GM12878 (cell line): ENCODE results near the gene CD300LG. TPM values are rescaled to one million over a fixed set of nuclear protein-coding genes. Genes with fewer than 3 reads are reported as not detected.

ENCODE experiments used
- ATAC-seq: fragments of 200-7000 bp; cut with Tn5 transposase; 3 replicates; pipeline ENCODE4 v1.9.1; 2020; ENCODE audit warnings: mild to moderate bottlenecking, moderate library complexity
- BruUV-seq: library from RNA; stranded (reverse); fragments of 400-500 nt; replicated peaks from 2 replicates; lab custom pipeline; 2021; lab: Mats Ljungman, UMichigan
- CTCF ChIA-PET: fragments of 300-600 bp; sonication (Branson Sonifier 250); formaldehyde crosslinking; extraction: SDS; loops from one replicate; lab custom pipeline; 2021; ENCODE audit warnings: inconsistent platforms; lab: Yijun Ruan, JAX
- POLR2A ChIA-PET: fragments of 350-600 bp; formaldehyde crosslinking; extraction: SDS; loops from one replicate; lab custom pipeline; 2021; ENCODE audit warnings: inconsistent platforms; lab: Charles Lee
- RAD21 ChIA-PET: fragments of 300-600 bp; sonication (Branson Sonifier 250); formaldehyde crosslinking; loops from one replicate; lab custom pipeline; 2023; ENCODE audit warnings: antibody characterized with exemption; ENCODE audit not compliant: unreplicated experiment; lab: Charles Lee
- SMC1A ChIA-PET: fragments of 300-600 bp; sonication (Branson Sonifier 250); formaldehyde crosslinking; loops from one replicate; lab custom pipeline; 2023; ENCODE audit not compliant: unreplicated experiment, uncharacterized antibody; lab: Charles Lee
- DNase-seq: peaks from one replicate; pipeline ENCODE4 v3.0.0-alpha.2; 2011; ENCODE audit warnings: low read depth, low spot score
- FAIRE-seq: peaks from 3 replicates; lab custom pipeline; 2011; peaks lifted over from hg19 to GRCh38; lab: Jason Lieb, UNC
- H2AFZ ChIP-seq: 2 replicates; pipeline ENCODE4 v1.6.0; 2011; ENCODE audit warnings: low read depth, low read length, control low read depth; ENCODE audit not compliant: control insufficient read depth
- H3K27ac ChIP-seq: 2 replicates; pipeline ENCODE4 v1.5.1; 2011; ENCODE audit warnings: control low read depth; ENCODE audit not compliant: control insufficient read depth, insufficient read depth
- H3K27me3 ChIP-seq, 2 experiments: replicated peaks in 1 of 2; 2 replicates each; pipeline versions ENCODE4 v1.6.0 to v1.6.1; 2011; ENCODE audit warnings: low read length in 1 of 2; ENCODE audit not compliant: control insufficient read depth in 2 of 2, insufficient read depth in 2 of 2
- H3K36me3 ChIP-seq, 2 experiments: 2 replicates each; pipeline ENCODE4 v1.5.1; 2011; ENCODE audit warnings: low read length in 1 of 2; ENCODE audit not compliant: control insufficient read depth in 2 of 2, insufficient read depth in 2 of 2
- H3K4me1 ChIP-seq: 2 replicates; pipeline ENCODE4 v1.6.1; 2011; ENCODE audit warnings: mild to moderate bottlenecking, low read length, moderate library complexity, mixed read lengths; ENCODE audit not compliant: control insufficient read depth, insufficient read depth
- H3K4me2 ChIP-seq: 2 replicates; pipeline ENCODE4 v1.6.0; 2011; ENCODE audit warnings: control low read depth; ENCODE audit not compliant: control insufficient read depth, insufficient read depth
- H3K4me3 ChIP-seq: fragments of 200-600 bp; sonication (generic); 2 replicates; pipeline ENCODE4 v1.5.1; 2016
- H3K79me2 ChIP-seq: 2 replicates; pipeline ENCODE4 v1.6.0; 2011; ENCODE audit warnings: low read length; ENCODE audit not compliant: control insufficient read depth, insufficient read depth
- H3K9ac ChIP-seq: 2 replicates; pipeline ENCODE4 v1.8.0; 2011; ENCODE audit warnings: low read length, control low read depth, mixed read lengths; ENCODE audit not compliant: control insufficient read depth, insufficient read depth
- H3K9me3 ChIP-seq: replicated peaks from 3 replicates; pipeline ENCODE4 v1.5.1; 2011; ENCODE audit warnings: mild to moderate bottlenecking, low read length; ENCODE audit not compliant: control insufficient read depth, insufficient read depth
- H4K20me1 ChIP-seq: 2 replicates; pipeline ENCODE4 v1.6.0; 2011; ENCODE audit not compliant: control insufficient read depth, insufficient read depth
- BCL11A ChIP-seq: IDR thresholded peaks from 2 replicates; pipeline ENCODE4 v1.6.1; 2011; ENCODE audit warnings: low read depth, low read length
- HSF1 ChIP-seq: fragments of 150-350 bp; IDR thresholded peaks from 2 replicates; pipeline ENCODE4 v1.6.1; 2014; ENCODE audit warnings: mild to moderate bottlenecking, low read depth, low read length
- NFYA ChIP-seq: IDR thresholded peaks from 2 replicates; pipeline ENCODE4 v1.6.1; 2011; ENCODE audit warnings: low read depth, mild to moderate bottlenecking, low read length, improper control_type of control experiment, borderline replicate concordance
- PML ChIP-seq: IDR thresholded peaks from 2 replicates; pipeline ENCODE4 v1.6.1; 2012; ENCODE audit warnings: low read length, inconsistent platforms
- POLR2A ChIP-seq: IDR thresholded peaks from 2 replicates; pipeline ENCODE4 v1.6.1; 2011; ENCODE audit warnings: low read depth, mild to moderate bottlenecking, low read length
- SKIL ChIP-seq: fragments of 450-650 bp; IDR thresholded peaks from 2 replicates; pipeline ENCODE4 v1.6.1; 2017; ENCODE audit warnings: mild to moderate bottlenecking, low read depth, inconsistent platforms; ENCODE audit not compliant: poor library complexity, severe bottlenecking
- SUZ12 ChIP-seq: fragments of 200-600 bp; sonication (generic); IDR thresholded peaks from one replicate; pipeline ENCODE4 v1.6.1; 2018; ENCODE audit warnings: antibody characterized with exemption, mild to moderate bottlenecking; ENCODE audit not compliant: unreplicated experiment
- TARDBP ChIP-seq: IDR thresholded peaks from 2 replicates; pipeline ENCODE4 v1.6.1; 2016; ENCODE audit warnings: borderline replicate concordance
- WGBS: methylation state at CpG from one replicate; pipeline ENCODE4 v1.1.6; 2016; ENCODE audit warnings: low lambda C conversion rate; ENCODE audit not compliant: insufficient replicate concordance, insufficient coverage; ENCODE audit errors: missing lambda C conversion rate; 5-methylcytosine and 5-hydroxymethylcytosine counted together
- in situ Hi-C: fragments of 300-500 bp; cut with MboI; formaldehyde crosslinking; loops from 9 replicates; pipeline ENCODE4 v1.14.3; 2018; ENCODE audit warnings: mixed read lengths
- intact Hi-C: fragments of 100-400 bp; cut with micrococcal nuclease; formaldehyde crosslinking; loops from one replicate; pipeline ENCODE4 v1.14.2; 2022; ENCODE audit not compliant: unreplicated experiment
- polyA plus RNA-seq, 11 experiments: library from polyadenylated mRNA; depleted of rRNA in 4 of 11; unstranded in 6 of 11; stranded (reverse) in 5 of 11; fragments of >200 nt; fragmentation: Nextera tagmentation in 4 of 11; fragmentation: Illumina TruSeq in 1 of 11; extraction: Ambion mirVana in 4 of 11; extraction: Trizol in 1 of 11; gene quantifications; 1 replicate in 1 of 11; 2 replicates in 10 of 11; pipeline versions ENCODE4 v1.2.1 to v1.2.3, GENCODE V29; 2011 to 2016; ENCODE audit warnings: inconsistent platforms in 2 of 11, missing spikeins in 2 of 11, low read depth in 1 of 11
- total RNA-seq, 4 experiments: library from RNA; depleted of rRNA in 3 of 4; stranded (reverse); fragments of >200 nt in 3 of 4; fragmentation: Illumina TruSeq in 1 of 4; extraction: Trizol in 1 of 4; gene quantifications; 2 replicates each; pipeline versions ENCODE4 v1.2.1 to v1.2.3, GENCODE V29; 2013 to 2021

CD300LG gene
- total and polyA plus RNA-seq, 10 of the 15 experiments (the other 5 are each of a cell fraction or from before 2014, with no cell fraction given): not detected

- ChIA-PET POLR2A (no interaction called here), RAD21 (no interaction called here), SMC1A (no interaction called here), CTCF (interaction anchor here (0.7 to 3.4 kb wide), 3 partner anchors 31 to 35 kb away, joined by 3 to 21 read pairs (median 3); partner anchors contain the start of gene PPY)
- no peak for TF ChIP-seq POLR2A
- no peak for TF ChIP-seq HSF1
- TF ChIP-seq TARDBP: no peak
- TF ChIP-seq NFYA: no peak
- TF ChIP-seq BCL11A: no peak
- no peak for TF ChIP-seq SKIL
- no peak for TF ChIP-seq SUZ12
- TF ChIP-seq PML: no peak
- no peak overlapping the region for H3K4me2 ChIP-seq
- H3K4me3 ChIP-seq: no peak overlapping the region
- H3K79me2 ChIP-seq: no peaks in the 10 kb centered on the region
- in situ Hi-C loops: no loop called here
- intact Hi-C loops: no loop called here
- H3K27me3 ChIP-seq: peaks cover 0 to 6% of the 10 kb centered on the region in 2 experiments; a peak in 3 of 4 replicates
- no peaks in the 10 kb centered on the region; the same call in 2 of the 3 replicates for H3K9me3 ChIP-seq
- WGBS: 3% methylated on average over 4 of the region's 4 CpGs
- no peaks in the 10 kb centered on the region for H3K36me3 ChIP-seq
- H3K27ac ChIP-seq: no peak overlapping the region
- H3K9ac ChIP-seq: no peak overlapping the region
- no peak overlapping the region for H2AFZ ChIP-seq
- no peak for FAIRE-seq
- H3K4me1 ChIP-seq: peaks cover 8% of the 10 kb centered on the region
- BruUV-seq: no TSS peak
- DNase-seq: no peak
- no peaks in the 10 kb centered on the region for H4K20me1 ChIP-seq
- no peak for ATAC-seq
Observed at GRCh38 chr17:43912635-43913304, 65.8 kb downstream of the CD300LG start.

Other genes with a start within 250 kb of the CD300LG start
Only the 7 nearest of the 12 such genes appear.
- not detected in 2 replicates for gene SOST, start 88.4 kb upstream of the CD300LG start, total RNA-seq (2014; rRNA removed)
- gene SOST, start 88.4 kb upstream of the CD300LG start, total RNA-seq (2014; rRNA removed; fragmentation: Illumina TruSeq; extraction: Trizol): not detected in 2 replicates
- not detected in 2 replicates for gene SOST, start 88.4 kb upstream of the CD300LG start, total RNA-seq (2021)
- gene SOST, start 88.4 kb upstream of the CD300LG start, polyA plus RNA-seq (2011; rRNA removed): not detected in 2 replicates
- not detected in 2 replicates for gene SOST, start 88.4 kb upstream of the CD300LG start, polyA plus RNA-seq (2014; fragmentation: Illumina TruSeq; extraction: Trizol)
- not detected for gene SOST, start 88.4 kb upstream of the CD300LG start, polyA plus RNA-seq (2014; fragmentation: Nextera tagmentation; extraction: Ambion mirVana)
- gene SOST, start 88.4 kb upstream of the CD300LG start, polyA plus RNA-seq (2014; rRNA removed): not detected in 2 replicates
- not detected for gene SOST, start 88.4 kb upstream of the CD300LG start, polyA plus RNA-seq (2016; fragmentation: Nextera tagmentation; extraction: Ambion mirVana)
- 4.1 and 4.8 TPM in 2 replicates for gene DUSP3, start 68.2 kb upstream of the CD300LG start, total RNA-seq (2014; rRNA removed)
- 4.0 and 4.1 TPM in 2 replicates for gene DUSP3, start 68.2 kb upstream of the CD300LG start, total RNA-seq (2014; rRNA removed; fragmentation: Illumina TruSeq; extraction: Trizol)
- 4.6 and 5.3 TPM in 2 replicates for gene DUSP3, start 68.2 kb upstream of the CD300LG start, total RNA-seq (2021)
- gene DUSP3, start 68.2 kb upstream of the CD300LG start, polyA plus RNA-seq (2011; rRNA removed): 12.1 and 14.7 TPM in 2 replicates
- gene DUSP3, start 68.2 kb upstream of the CD300LG start, polyA plus RNA-seq (2014; fragmentation: Illumina TruSeq; extraction: Trizol): 3.7 and 4.6 TPM in 2 replicates
- gene DUSP3, start 68.2 kb upstream of the CD300LG start, polyA plus RNA-seq (2014; fragmentation: Nextera tagmentation; extraction: Ambion mirVana): 1 to 10 TPM; 1.5 to 2.1 TPM
- gene DUSP3, start 68.2 kb upstream of the CD300LG start, polyA plus RNA-seq (2014; rRNA removed): 3.5 and 4.2 TPM in 2 replicates
- 1 to 10 TPM; 3.0 TPM for gene DUSP3, start 68.2 kb upstream of the CD300LG start, polyA plus RNA-seq (2016; fragmentation: Nextera tagmentation; extraction: Ambion mirVana)
- not detected in 2 replicates for gene CFAP97D1, start 66.7 kb upstream of the CD300LG start, total RNA-seq (2014; rRNA removed)
- 0.05 TPM in 1 of 2 replicates, not detected in the other for gene CFAP97D1, start 66.7 kb upstream of the CD300LG start, total RNA-seq (2014; rRNA removed; fragmentation: Illumina TruSeq; extraction: Trizol)
- gene CFAP97D1, start 66.7 kb upstream of the CD300LG start, total RNA-seq (2021): not detected in 2 replicates
- 0.03 TPM in 1 of 2 replicates, not detected in the other for gene CFAP97D1, start 66.7 kb upstream of the CD300LG start, polyA plus RNA-seq (2011; rRNA removed)
- 0.13 TPM in 1 of 2 replicates, not detected in the other for gene CFAP97D1, start 66.7 kb upstream of the CD300LG start, polyA plus RNA-seq (2014; fragmentation: Illumina TruSeq; extraction: Trizol)
- not detected for gene CFAP97D1, start 66.7 kb upstream of the CD300LG start, polyA plus RNA-seq (2014; fragmentation: Nextera tagmentation; extraction: Ambion mirVana)
- not detected in 2 replicates for gene CFAP97D1, start 66.7 kb upstream of the CD300LG start, polyA plus RNA-seq (2014; rRNA removed)
- gene CFAP97D1, start 66.7 kb upstream of the CD300LG start, polyA plus RNA-seq (2016; fragmentation: Nextera tagmentation; extraction: Ambion mirVana): not detected
- gene MPP3, start 14.0 kb upstream of the CD300LG start, total RNA-seq (2014; rRNA removed): not detected in 2 replicates
- not detected in 2 replicates for gene MPP3, start 14.0 kb upstream of the CD300LG start, total RNA-seq (2014; rRNA removed; fragmentation: Illumina TruSeq; extraction: Trizol)
- gene MPP3, start 14.0 kb upstream of the CD300LG start, total RNA-seq (2021): 0.13 TPM in 1 of 2 replicates, not detected in the other
- not detected in 2 replicates for gene MPP3, start 14.0 kb upstream of the CD300LG start, polyA plus RNA-seq (2011; rRNA removed)
- gene MPP3, start 14.0 kb upstream of the CD300LG start, polyA plus RNA-seq (2014; fragmentation: Illumina TruSeq; extraction: Trizol): not detected in 2 replicates
- not detected for gene MPP3, start 14.0 kb upstream of the CD300LG start, polyA plus RNA-seq (2014; fragmentation: Nextera tagmentation; extraction: Ambion mirVana)
- gene MPP3, start 14.0 kb upstream of the CD300LG start, polyA plus RNA-seq (2014; rRNA removed): not detected in 2 replicates
- not detected for gene MPP3, start 14.0 kb upstream of the CD300LG start, polyA plus RNA-seq (2016; fragmentation: Nextera tagmentation; extraction: Ambion mirVana)
- 0.11 and 0.16 TPM in 2 replicates for gene MPP2, start 60.4 kb downstream of the CD300LG start, total RNA-seq (2014; rRNA removed)
- 0.14 and 0.18 TPM in 2 replicates for gene MPP2, start 60.4 kb downstream of the CD300LG start, total RNA-seq (2014; rRNA removed; fragmentation: Illumina TruSeq; extraction: Trizol)
- gene MPP2, start 60.4 kb downstream of the CD300LG start, total RNA-seq (2021): 0.21 and 0.56 TPM in 2 replicates
- 0.07 and 0.23 TPM in 2 replicates for gene MPP2, start 60.4 kb downstream of the CD300LG start, polyA plus RNA-seq (2011; rRNA removed)
- 0.22 TPM in 1 of 2 replicates, not detected in the other for gene MPP2, start 60.4 kb downstream of the CD300LG start, polyA plus RNA-seq (2014; fragmentation: Illumina TruSeq; extraction: Trizol)
- under 1 TPM in 1 of 2 experiments, not detected in 1; 0.02 TPM for gene MPP2, start 60.4 kb downstream of the CD300LG start, polyA plus RNA-seq (2014; fragmentation: Nextera tagmentation; extraction: Ambion mirVana)
- gene MPP2, start 60.4 kb downstream of the CD300LG start, polyA plus RNA-seq (2014; rRNA removed): 0.12 and 0.13 TPM in 2 replicates
- under 1 TPM in 1 of 2 experiments, not detected in 1; 0.11 TPM for gene MPP2, start 60.4 kb downstream of the CD300LG start, polyA plus RNA-seq (2016; fragmentation: Nextera tagmentation; extraction: Ambion mirVana)
- gene PPY, start 95.3 kb downstream of the CD300LG start, total RNA-seq (2014; rRNA removed): not detected in 2 replicates
- gene PPY, start 95.3 kb downstream of the CD300LG start, total RNA-seq (2014; rRNA removed; fragmentation: Illumina TruSeq; extraction: Trizol): not detected in 2 replicates
- gene PPY, start 95.3 kb downstream of the CD300LG start, total RNA-seq (2021): not detected in 2 replicates
- gene PPY, start 95.3 kb downstream of the CD300LG start, polyA plus RNA-seq (2011; rRNA removed): not detected in 2 replicates
- not detected in 2 replicates for gene PPY, start 95.3 kb downstream of the CD300LG start, polyA plus RNA-seq (2014; fragmentation: Illumina TruSeq; extraction: Trizol)
- gene PPY, start 95.3 kb downstream of the CD300LG start, polyA plus RNA-seq (2014; fragmentation: Nextera tagmentation; extraction: Ambion mirVana): not detected
- not detected in 2 replicates for gene PPY, start 95.3 kb downstream of the CD300LG start, polyA plus RNA-seq (2014; rRNA removed)
- gene PPY, start 95.3 kb downstream of the CD300LG start, polyA plus RNA-seq (2016; fragmentation: Nextera tagmentation; extraction: Ambion mirVana): under 1 TPM in 1 of 2 experiments, not detected in 1; 0.91 TPM
- gene PYY, start 106.8 kb downstream of the CD300LG start, total RNA-seq (2014; rRNA removed): not detected in 2 replicates
- gene PYY, start 106.8 kb downstream of the CD300LG start, total RNA-seq (2014; rRNA removed; fragmentation: Illumina TruSeq; extraction: Trizol): not detected in 2 replicates
- gene PYY, start 106.8 kb downstream of the CD300LG start, total RNA-seq (2021): not detected in 2 replicates
- 0.07 TPM in 1 of 2 replicates, not detected in the other for gene PYY, start 106.8 kb downstream of the CD300LG start, polyA plus RNA-seq (2011; rRNA removed)
- not detected in 2 replicates for gene PYY, start 106.8 kb downstream of the CD300LG start, polyA plus RNA-seq (2014; fragmentation: Illumina TruSeq; extraction: Trizol)
- not detected for gene PYY, start 106.8 kb downstream of the CD300LG start, polyA plus RNA-seq (2014; fragmentation: Nextera tagmentation; extraction: Ambion mirVana)
- 0.18 TPM in 1 of 2 replicates, not detected in the other for gene PYY, start 106.8 kb downstream of the CD300LG start, polyA plus RNA-seq (2014; rRNA removed)
- not detected for gene PYY, start 106.8 kb downstream of the CD300LG start, polyA plus RNA-seq (2016; fragmentation: Nextera tagmentation; extraction: Ambion mirVana)